ENCODE results near the gene PROZ. TPM values are rescaled to one million over a fixed set of nuclear protein-coding genes. Genes with fewer than 3 reads are reported as not detected.

PROZ gene
- total and polyA plus RNA-seq, 2 of the 13 experiments (the other 11 are each of a cell fraction or from before 2014, with no cell fraction given), result 5.6 to 22.5 TPM

GRCh38 chr13:113152691-113152983 is 5.8 kb upstream of the PROZ start (continued):
- TF ChIP-seq SNAPC5 (CRISPR knock-in tag; IDR thresholded peaks at IDR 0.05; ENCODE audit: borderline replicate concordance), result no peak
- TF ChIP-seq RBAK (CRISPR knock-in tag; IDR thresholded peaks at IDR 0.05), result no peak
- no peak for TF ChIP-seq PHF8 (CRISPR knock-in tag; IDR thresholded peaks at IDR 0.05)
- 0 out of 2 replicates have a peak, but pooled peaks have one; percentile 18 for TF ChIP-seq SP5 (CRISPR knock-in tag; IDR thresholded peaks at IDR 0.05; ENCODE audit: borderline replicate concordance, low read depth)
- no peak for TF ChIP-seq GPBP1L1 (CRISPR knock-in tag; IDR thresholded peaks at IDR 0.05)
- 0 out of 2 replicates have a peak, but pooled peaks have one; percentile 20 for TF ChIP-seq ATF7 (IDR thresholded peaks at IDR 0.05)
- TF ChIP-seq ATF7 (CRISPR knock-in tag; IDR thresholded peaks at IDR 0.05), result no peak
- no peak for TF ChIP-seq SOX5 (CRISPR knock-in tag; IDR thresholded peaks at IDR 0.05; ENCODE audit: borderline replicate concordance)
- TF ChIP-seq FOXK2 (IDR thresholded peaks at IDR 0.05), result 0 out of 2 replicates have a peak, but pooled peaks have one; percentile 21
- TF ChIP-seq FOXO1 (CRISPR knock-in tag; IDR thresholded peaks at IDR 0.05), result no peak
- no peak for TF ChIP-seq PRMT3 (CRISPR knock-in tag; IDR thresholded peaks at IDR 0.05; ENCODE audit: borderline replicate concordance, low read depth)
- TF ChIP-seq DPF2 (CRISPR knock-in tag; IDR thresholded peaks at IDR 0.05; ENCODE audit: borderline replicate concordance, low read depth), result no peak
- TF ChIP-seq SMAD9 (CRISPR knock-in tag; IDR thresholded peaks at IDR 0.05), result no peak
- TF ChIP-seq ZBTB46 (CRISPR knock-in tag; IDR thresholded peaks at IDR 0.05; ENCODE audit: borderline replicate concordance), result no peak
- TF ChIP-seq ZNF616 (CRISPR knock-in tag; IDR thresholded peaks at IDR 0.05; ENCODE audit: low read depth), result no peak
- no peak for TF ChIP-seq ZBTB8A (CRISPR knock-in tag; IDR thresholded peaks at IDR 0.05; ENCODE audit: borderline replicate concordance, low read depth)
- TF ChIP-seq DR1 (CRISPR knock-in tag; IDR thresholded peaks at IDR 0.05), result no peak
- TF ChIP-seq ONECUT2 (CRISPR knock-in tag; IDR thresholded peaks at IDR 0.05), result no peak
- no peak for TF ChIP-seq MLXIP (CRISPR knock-in tag; IDR thresholded peaks at IDR 0.05; ENCODE audit: borderline replicate concordance)
- TF ChIP-seq GZF1 (CRISPR knock-in tag; IDR thresholded peaks at IDR 0.05), result no peak
- 0 out of 2 replicates have a peak, but pooled peaks have one; percentile 47 for TF ChIP-seq SP2 (CRISPR knock-in tag; IDR thresholded peaks at IDR 0.05)
- no peak for TF ChIP-seq ZFX (CRISPR knock-in tag; IDR thresholded peaks at IDR 0.05; ENCODE audit: low read depth)
- TF ChIP-seq ZNF276 (CRISPR knock-in tag; IDR thresholded peaks at IDR 0.05; ENCODE audit: low read depth), result no peak
- no peak for TF ChIP-seq ZNF160 (CRISPR knock-in tag; IDR thresholded peaks at IDR 0.05)
- TF ChIP-seq ZNF746 (CRISPR knock-in tag; IDR thresholded peaks at IDR 0.05), result no peak
- no peak for TF ChIP-seq IKZF1 (IDR thresholded peaks at IDR 0.05)

Measured in HepG2 (cell line).